Activated T-cell treated with anti-CD3 and anti-CD28 coated beads, Interleukin-2, amount 50 U/mL, for 4 hours (primary cell): ENCODE results near the gene ESPNL. TPM values are rescaled to one million over a fixed set of nuclear protein-coding genes. Genes with fewer than 3 reads are reported as not detected.
"Not testable (repeated sequence)": the region's sequence is repeated elsewhere in the genome, so short reads cannot be mapped to it uniquely, and the experiment has no call there.

ENCODE experiments used
- ATAC-seq, 2 donors: fragments of 200-7000 bp; cut with Tn5 transposase; one replicate each; pipeline ENCODE4 v1.10.0; 2021
- DNase-seq: peaks from one replicate; pipeline ENCODE4 v3.0.0-alpha.2; 2020
- H3K27me3 Mint-ChIP-seq: one replicate; pipeline ENCODE4 v1.8.0; 2021; ENCODE audit warnings: low read depth, mixed read lengths
- H3K36me3 Mint-ChIP-seq: one replicate; pipeline ENCODE4 v1.8.0; 2022; ENCODE audit warnings: mixed read lengths; ENCODE audit not compliant: insufficient read depth
- H3K4me1 Mint-ChIP-seq: one replicate; pipeline ENCODE4 v1.8.0; 2021; ENCODE audit warnings: low read depth, mixed read lengths
- H3K4me3 Mint-ChIP-seq: one replicate; pipeline ENCODE4 v1.8.0; 2021; ENCODE audit warnings: mild to moderate bottlenecking, moderate library complexity, mixed read lengths
- H3K9me3 Mint-ChIP-seq: one replicate; pipeline ENCODE4 v1.8.0; 2021; ENCODE audit warnings: mixed read lengths
- total RNA-seq, 3 donors: library from RNA; stranded (reverse); gene quantifications; one replicate each; pipeline ENCODE4 v1.2.1, GENCODE V29; 2021

The ESPNL gene
- total RNA-seq, 3 donors from 2014 or later: 0.08 to 0.35 (median 0.14) TPM

DNA sequence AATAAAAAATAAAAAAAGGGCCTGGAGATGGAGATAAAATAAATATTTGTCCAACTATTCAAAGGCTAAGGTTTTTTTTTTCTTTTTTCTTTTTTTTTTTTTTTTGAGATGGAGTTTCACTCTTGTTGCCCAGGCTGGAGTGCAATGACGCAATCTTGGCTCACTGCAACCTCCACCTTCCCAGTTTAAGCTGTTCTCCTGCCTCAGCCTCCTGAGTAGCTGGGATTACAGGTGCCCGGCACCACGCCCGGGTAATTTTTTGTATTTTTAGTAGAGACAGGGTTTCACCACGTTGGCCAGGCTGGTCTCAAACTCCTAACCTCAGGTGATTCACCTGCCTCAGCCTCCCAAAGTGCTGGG lies 70.9 kb downstream of the ESPNL start:
- H3K4me1 Mint-ChIP-seq, ATAC-seq, H3K27me3 Mint-ChIP-seq, H3K4me3 Mint-ChIP-seq, H3K9me3 Mint-ChIP-seq, DNase-seq: not testable (repeated sequence)
- peaks cover 39% of the 10 kb centered on the region for H3K36me3 Mint-ChIP-seq

DNA sequence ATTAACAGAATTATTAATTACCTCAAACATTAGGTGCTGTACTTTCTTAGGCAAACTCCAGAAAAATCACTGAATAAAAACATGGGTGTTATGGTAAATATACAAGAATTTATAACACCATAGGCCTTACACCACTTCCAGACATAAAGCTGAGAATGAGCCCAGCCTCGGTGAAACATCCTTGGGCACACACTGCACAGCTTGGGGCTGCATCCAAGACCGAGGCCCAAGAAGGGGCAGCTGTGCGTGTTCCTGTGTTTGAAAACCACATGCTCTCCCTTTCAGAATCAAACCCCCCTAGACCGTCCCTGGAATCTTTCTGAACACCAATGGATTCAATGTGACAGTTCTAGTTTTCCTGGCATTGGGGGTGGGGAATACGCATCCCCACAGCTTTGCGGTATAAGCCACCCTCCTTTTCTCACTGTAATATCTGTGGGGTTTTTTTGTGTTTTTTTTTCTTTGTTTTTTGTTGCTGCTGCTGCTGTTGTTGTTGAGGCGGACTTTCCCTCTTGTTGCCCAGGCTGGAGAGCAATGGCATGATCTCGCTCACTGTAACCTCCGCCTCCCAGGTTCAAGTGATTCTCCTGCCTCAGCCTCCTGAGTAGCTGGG lies 71.5 kb downstream of the ESPNL start:
- Mint-ChIP-seq H3K27me3 (no peaks in the 10 kb centered on the region), H3K36me3 (peaks cover 44% of the 10 kb centered on the region), H3K4me1 (no peaks in the 10 kb centered on the region), H3K4me3 (no peak overlapping the region), H3K9me3 (no peaks in the 10 kb centered on the region)
- ATAC-seq (no peak), DNase-seq (no peak)

DNA sequence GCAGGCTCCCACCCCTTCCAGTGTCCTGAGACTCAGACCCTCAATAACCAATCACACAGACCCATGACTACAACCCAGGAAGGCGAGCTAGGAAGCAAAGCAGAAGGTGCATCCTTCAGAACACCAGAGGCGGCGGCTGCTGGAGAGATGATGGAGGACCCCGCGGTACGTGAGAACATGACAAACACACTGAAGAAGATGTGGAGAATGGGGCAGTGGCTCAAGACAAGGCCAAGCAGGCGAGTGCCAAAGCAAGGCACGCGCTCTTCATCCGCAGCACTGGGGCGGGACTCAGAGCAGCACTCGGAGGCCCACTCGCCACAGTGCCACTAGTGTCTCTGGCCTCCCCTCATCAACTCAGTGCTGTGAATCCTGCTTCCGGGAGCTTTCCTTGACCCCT lies 72.3 kb downstream of the ESPNL start:
- DNase-seq (no peak), ATAC-seq (no peak)
- Mint-ChIP-seq H3K36me3 (peaks cover 50% of the 10 kb centered on the region), H3K4me1 (no peaks in the 10 kb centered on the region), H3K27me3 (no peaks in the 10 kb centered on the region), H3K9me3 (no peaks in the 10 kb centered on the region), H3K4me3 (no peak overlapping the region)

DNA sequence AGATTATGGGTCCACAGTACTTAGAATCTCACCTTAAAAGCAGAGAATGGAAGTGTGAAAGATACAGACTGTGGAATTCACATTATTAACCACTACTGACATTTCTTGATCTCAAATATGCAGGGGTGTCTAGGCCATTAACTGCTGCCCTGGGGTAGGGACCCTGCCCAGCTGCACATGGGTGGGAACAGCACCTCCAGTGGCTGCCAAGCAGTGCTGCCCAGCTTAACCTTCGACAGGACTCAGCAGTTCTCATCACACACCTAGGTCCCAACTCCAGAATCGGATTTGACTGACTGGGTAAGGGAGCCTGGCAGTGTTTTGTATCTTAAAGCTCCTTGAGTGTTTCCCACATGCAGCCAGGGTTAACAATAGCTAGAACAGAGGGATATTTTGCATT lies 73.6 kb downstream of the ESPNL start:
- no peaks in the 10 kb centered on the region for H3K27me3 Mint-ChIP-seq
- H3K4me3 Mint-ChIP-seq: no peak overlapping the region
- DNase-seq: no peak
- no peak for ATAC-seq
- no peaks in the 10 kb centered on the region for H3K4me1 Mint-ChIP-seq
- peaks cover 50% of the 10 kb centered on the region for H3K36me3 Mint-ChIP-seq
- no peaks in the 10 kb centered on the region for H3K9me3 Mint-ChIP-seq

DNA sequence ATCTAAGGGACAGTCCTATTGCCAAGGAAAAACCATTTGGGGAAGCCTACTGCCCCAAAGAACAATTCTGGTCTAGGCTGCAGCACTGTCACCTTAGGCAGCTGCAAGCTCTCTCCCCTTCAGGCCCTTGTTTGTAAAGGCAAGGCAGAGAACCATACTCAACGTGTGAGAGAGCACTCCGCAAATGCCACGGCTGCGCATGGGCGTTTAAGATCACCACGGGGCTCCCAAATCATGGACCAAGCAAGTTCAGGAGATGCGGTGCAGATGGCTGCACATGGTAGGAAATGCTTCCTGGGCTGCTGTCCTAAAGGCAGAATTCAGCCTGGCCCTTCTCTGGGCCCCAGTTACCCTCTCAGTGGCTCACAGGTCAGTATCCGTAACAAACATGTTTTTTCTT lies 74.2 kb downstream of the ESPNL start:
- DNase-seq (no peak), ATAC-seq (no peak)
- no peak overlapping the region for H3K4me3 Mint-ChIP-seq
- H3K4me1 Mint-ChIP-seq: no peaks in the 10 kb centered on the region
- peaks cover 53% of the 10 kb centered on the region for H3K36me3 Mint-ChIP-seq
- H3K9me3 Mint-ChIP-seq: no peaks in the 10 kb centered on the region
- H3K27me3 Mint-ChIP-seq: no peaks in the 10 kb centered on the region

DNA sequence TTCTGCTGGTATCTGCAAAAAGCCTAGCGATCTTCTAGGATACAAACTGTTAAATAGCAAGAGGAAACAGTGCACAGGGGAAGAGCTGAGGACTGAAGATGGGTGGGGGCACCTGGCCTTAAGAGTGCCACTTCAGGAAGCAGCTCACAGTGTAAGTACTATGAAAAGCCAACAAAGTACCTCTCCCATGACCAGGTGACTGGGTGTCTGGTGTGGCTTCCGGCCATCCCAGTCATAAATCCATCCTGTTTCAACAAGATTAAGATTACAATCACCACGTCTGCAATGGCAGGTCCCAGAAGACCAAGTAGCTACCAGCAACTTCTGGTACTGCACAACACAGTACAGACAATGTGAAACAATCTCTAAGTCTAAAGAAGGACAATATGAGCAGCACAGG lies 74.6 kb downstream of the ESPNL start:
- ATAC-seq: no peak
- Mint-ChIP-seq H3K4me3 (no peak overlapping the region), H3K9me3 (no peaks in the 10 kb centered on the region), H3K27me3 (no peaks in the 10 kb centered on the region), H3K4me1 (no peaks in the 10 kb centered on the region), H3K36me3 (peaks cover 56% of the 10 kb centered on the region)
- DNase-seq: no peak

DNA sequence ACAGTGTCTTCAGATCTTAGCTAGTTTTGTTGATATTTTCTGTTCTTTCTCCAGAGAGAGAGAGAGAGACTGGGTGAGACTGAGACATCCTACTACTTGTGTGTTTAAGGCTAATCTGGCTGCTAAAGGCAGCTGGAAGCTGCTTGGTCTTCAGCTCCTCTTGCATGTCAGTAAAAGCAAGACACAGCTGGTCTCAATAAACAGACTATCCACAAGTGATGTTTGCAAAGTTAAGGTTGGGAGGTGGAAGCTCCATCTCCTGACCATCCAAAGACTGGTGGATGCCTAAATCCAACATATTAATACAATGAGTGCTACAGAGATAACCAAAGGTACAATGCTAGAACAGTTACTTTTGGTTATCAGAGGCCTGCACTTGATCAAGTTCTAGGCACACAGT lies 76.5 kb downstream of the ESPNL start:
- H3K4me1 Mint-ChIP-seq: no peaks in the 10 kb centered on the region
- DNase-seq (no peak), ATAC-seq (no peak)
- no peaks in the 10 kb centered on the region for H3K27me3 Mint-ChIP-seq
- no peak overlapping the region for H3K4me3 Mint-ChIP-seq
- peaks cover 57% of the 10 kb centered on the region for H3K36me3 Mint-ChIP-seq
- H3K9me3 Mint-ChIP-seq: no peaks in the 10 kb centered on the region

DNA sequence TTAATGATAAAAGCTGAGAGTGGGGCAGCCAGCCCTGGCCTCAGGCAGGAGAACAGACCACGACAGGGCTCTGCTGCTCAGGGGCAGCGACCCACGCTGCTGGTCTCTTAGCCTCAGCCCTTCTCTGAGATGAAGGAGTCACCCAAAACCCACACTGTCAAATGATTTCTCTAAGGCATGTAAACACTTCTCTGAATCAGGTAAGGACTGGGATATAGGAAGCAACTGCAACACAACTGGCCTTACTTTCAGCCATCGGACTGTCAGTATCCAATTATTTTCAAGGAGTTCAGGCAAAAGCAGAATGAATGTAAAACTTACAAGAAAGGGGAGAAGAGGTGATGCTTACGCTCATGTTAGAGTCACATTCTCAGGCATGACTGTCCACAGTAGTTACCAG lies 80.4 kb downstream of the ESPNL start:
- Mint-ChIP-seq H3K27me3 (no peaks in the 10 kb centered on the region), H3K9me3 (no peaks in the 10 kb centered on the region), H3K36me3 (peaks cover 67% of the 10 kb centered on the region), H3K4me3 (no peak overlapping the region), H3K4me1 (no peaks in the 10 kb centered on the region)
- ATAC-seq (no peak), DNase-seq (no peak)

DNA sequence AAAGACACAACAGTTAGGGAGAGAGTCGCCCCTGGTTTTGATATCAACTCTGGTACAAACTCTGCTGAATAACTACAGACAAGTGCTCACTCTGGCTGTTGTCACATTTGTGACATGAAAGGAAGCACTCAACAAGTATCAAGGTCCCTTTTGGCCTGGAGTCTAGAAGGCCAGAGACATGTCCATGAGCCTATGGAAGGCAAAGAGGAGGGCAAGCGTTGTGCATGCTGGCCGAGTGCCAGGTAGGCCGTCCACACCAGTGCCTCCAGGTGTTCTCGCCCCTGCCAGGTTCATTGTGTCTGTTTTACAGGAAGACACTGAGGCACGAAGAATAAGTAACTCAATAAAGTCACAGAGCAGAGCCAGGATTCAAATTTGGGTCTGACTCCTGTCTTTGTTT lies 82.2 kb downstream of the ESPNL start:
- H3K4me1 Mint-ChIP-seq: no peaks in the 10 kb centered on the region
- H3K4me3 Mint-ChIP-seq: no peak overlapping the region
- ATAC-seq (no peak), DNase-seq (no peak)
- H3K9me3 Mint-ChIP-seq: no peaks in the 10 kb centered on the region
- peaks cover 66% of the 10 kb centered on the region for H3K36me3 Mint-ChIP-seq
- no peaks in the 10 kb centered on the region for H3K27me3 Mint-ChIP-seq

Other genes starting within 250 kb of the ESPNL start
- under 1 TPM; 0.43 to 0.53 (median 0.46) TPM for gene RAMP1, start 240.7 kb upstream of the ESPNL start, total RNA-seq
- gene UBE2F, start 133.3 kb upstream of the ESPNL start, total RNA-seq: 10 to 100 TPM; 64.2 to 66.2 (median 66.1) TPM
- gene SCLY, start 39.3 kb upstream of the ESPNL start, total RNA-seq: 10 to 100 TPM; 46.4 to 63.5 (median 60.1) TPM
- gene KLHL30, start 38.3 kb downstream of the ESPNL start, total RNA-seq: not detected
- gene ERFE, start 58.6 kb downstream of the ESPNL start, total RNA-seq: under 1 TPM; 0.13 to 0.91 (median 0.22) TPM
- gene ILKAP, start 103.4 kb downstream of the ESPNL start, total RNA-seq: 10 to 100 TPM; 64.5 to 70.9 (median 66.5) TPM
- gene HES6, start 139.7 kb downstream of the ESPNL start, total RNA-seq: 1 to 10 TPM; 5.9 to 9.1 (median 8.0) TPM
- 10 to 100 TPM; 22.8 to 25.4 (median 24.6) TPM for gene PER2, start 188.3 kb downstream of the ESPNL start, total RNA-seq
- gene TRAF3IP1, start 220.2 kb downstream of the ESPNL start, total RNA-seq: 10 to 100 TPM; 16.4 to 19.1 (median 17.8) TPM